ENCODE data around the gene CNOT6.

DNA sequence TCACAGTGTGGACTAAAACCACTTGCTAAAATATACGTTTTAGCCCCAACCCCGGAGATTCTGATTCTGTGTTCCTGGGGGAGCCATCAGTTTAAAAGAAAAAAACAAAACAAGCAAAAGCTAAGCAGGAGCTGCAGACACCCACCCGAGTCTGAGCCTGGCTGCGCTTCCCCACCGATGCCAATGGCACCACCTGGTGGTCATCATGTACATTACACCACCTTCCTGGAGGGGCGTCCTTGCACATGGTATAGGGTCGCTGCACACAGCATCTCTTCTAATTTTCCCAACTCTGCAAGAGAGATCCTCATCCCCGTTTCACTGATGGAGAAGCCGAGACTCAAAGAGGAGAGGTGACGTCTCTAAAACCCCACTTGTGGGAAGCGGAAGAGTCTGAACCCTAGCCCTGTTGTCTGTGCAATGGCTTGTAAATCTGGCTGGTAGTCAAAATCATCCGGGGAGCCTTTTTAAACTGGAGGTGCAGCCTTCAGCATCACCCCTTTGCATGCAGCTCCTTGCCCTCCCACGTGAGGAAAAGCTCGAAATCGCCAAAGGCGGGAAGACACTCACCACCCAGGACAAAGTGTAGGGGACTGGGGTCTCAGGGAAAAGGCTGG is 23.1 kb upstream of the CNOT6 start:
- TF ChIP-seq, protein P1, sequence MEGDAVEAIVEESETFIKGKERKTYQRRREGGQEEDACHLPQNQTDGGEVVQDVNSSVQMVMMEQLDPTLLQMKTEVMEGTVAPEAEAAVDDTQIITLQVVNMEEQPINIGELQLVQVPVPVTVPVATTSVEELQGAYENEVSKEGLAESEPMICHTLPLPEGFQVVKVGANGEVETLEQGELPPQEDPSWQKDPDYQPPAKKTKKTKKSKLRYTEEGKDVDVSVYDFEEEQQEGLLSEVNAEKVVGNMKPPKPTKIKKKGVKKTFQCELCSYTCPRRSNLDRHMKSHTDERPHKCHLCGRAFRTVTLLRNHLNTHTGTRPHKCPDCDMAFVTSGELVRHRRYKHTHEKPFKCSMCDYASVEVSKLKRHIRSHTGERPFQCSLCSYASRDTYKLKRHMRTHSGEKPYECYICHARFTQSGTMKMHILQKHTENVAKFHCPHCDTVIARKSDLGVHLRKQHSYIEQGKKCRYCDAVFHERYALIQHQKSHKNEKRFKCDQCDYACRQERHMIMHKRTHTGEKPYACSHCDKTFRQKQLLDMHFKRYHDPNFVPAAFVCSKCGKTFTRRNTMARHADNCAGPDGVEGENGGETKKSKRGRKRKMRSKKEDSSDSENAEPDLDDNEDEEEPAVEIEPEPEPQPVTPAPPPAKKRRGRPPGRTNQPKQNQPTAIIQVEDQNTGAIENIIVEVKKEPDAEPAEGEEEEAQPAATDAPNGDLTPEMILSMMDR (IDR thresholded peaks at IDR 0.05 in 2 of 3, conservative IDR thresholded peaks at IDR 0.05 in 1 of 3; ENCODE audit: borderline replicate concordance in 1 of 3, insufficient read depth in 1 of 3, low read depth in 2 of 3, low read length in 2 of 3): peak; percentile 83 to 96 (median 95)
- TF ChIP-seq, protein P2, sequence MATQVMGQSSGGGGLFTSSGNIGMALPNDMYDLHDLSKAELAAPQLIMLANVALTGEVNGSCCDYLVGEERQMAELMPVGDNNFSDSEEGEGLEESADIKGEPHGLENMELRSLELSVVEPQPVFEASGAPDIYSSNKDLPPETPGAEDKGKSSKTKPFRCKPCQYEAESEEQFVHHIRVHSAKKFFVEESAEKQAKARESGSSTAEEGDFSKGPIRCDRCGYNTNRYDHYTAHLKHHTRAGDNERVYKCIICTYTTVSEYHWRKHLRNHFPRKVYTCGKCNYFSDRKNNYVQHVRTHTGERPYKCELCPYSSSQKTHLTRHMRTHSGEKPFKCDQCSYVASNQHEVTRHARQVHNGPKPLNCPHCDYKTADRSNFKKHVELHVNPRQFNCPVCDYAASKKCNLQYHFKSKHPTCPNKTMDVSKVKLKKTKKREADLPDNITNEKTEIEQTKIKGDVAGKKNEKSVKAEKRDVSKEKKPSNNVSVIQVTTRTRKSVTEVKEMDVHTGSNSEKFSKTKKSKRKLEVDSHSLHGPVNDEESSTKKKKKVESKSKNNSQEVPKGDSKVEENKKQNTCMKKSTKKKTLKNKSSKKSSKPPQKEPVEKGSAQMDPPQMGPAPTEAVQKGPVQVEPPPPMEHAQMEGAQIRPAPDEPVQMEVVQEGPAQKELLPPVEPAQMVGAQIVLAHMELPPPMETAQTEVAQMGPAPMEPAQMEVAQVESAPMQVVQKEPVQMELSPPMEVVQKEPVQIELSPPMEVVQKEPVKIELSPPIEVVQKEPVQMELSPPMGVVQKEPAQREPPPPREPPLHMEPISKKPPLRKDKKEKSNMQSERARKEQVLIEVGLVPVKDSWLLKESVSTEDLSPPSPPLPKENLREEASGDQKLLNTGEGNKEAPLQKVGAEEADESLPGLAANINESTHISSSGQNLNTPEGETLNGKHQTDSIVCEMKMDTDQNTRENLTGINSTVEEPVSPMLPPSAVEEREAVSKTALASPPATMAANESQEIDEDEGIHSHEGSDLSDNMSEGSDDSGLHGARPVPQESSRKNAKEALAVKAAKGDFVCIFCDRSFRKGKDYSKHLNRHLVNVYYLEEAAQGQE (IDR thresholded peaks at IDR 0.05; ENCODE audit: low read depth): no peak
- TF ChIP-seq POLR2AphosphoS5 (IDR thresholded peaks at IDR 0.05; ENCODE audit: low read depth, low read length): no peak
- TF ChIP-seq POLR2A (IDR thresholded peaks at IDR 0.05; ENCODE audit: borderline replicate concordance, extremely low read depth, insufficient read depth, insufficient read length): no peak
- peak; percentile 93 for TF ChIP-seq RAD21 (IDR thresholded peaks at IDR 0.05; ENCODE audit: low read depth)
- no peak for TF ChIP-seq EGR1 (IDR thresholded peaks at IDR 0.05; ENCODE audit: low read depth)
- no peak for TF ChIP-seq MAX (IDR thresholded peaks at IDR 0.05)
- no peak for TF ChIP-seq CEBPB (IDR thresholded peaks at IDR 0.05; ENCODE audit: low read depth)
- no peak for TF ChIP-seq EZH2 (IDR thresholded peaks at IDR 0.05)
- peak; percentile 12 for TF ChIP-seq YY1 (IDR thresholded peaks at IDR 0.05; ENCODE audit: extremely low read depth, insufficient replicate concordance, low read depth, low read length)
- TF ChIP-seq SP1 (IDR thresholded peaks at IDR 0.05; ENCODE audit: low read depth): no peak
- TF ChIP-seq, protein P3, sequence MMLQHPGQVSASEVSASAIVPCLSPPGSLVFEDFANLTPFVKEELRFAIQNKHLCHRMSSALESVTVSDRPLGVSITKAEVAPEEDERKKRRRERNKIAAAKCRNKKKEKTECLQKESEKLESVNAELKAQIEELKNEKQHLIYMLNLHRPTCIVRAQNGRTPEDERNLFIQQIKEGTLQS (IDR thresholded peaks at IDR 0.05): no peak

All from HCT116 (cell line).